ENCODE results near the gene USP4.
A peak's percentile ranks its signal among the peaks of the same experiment; 100 is the strongest.
"Not testable (repeated sequence)": the region's sequence is repeated elsewhere in the genome, so short reads cannot be mapped to it uniquely, and the experiment has no call there.

USP4 gene, protein sequence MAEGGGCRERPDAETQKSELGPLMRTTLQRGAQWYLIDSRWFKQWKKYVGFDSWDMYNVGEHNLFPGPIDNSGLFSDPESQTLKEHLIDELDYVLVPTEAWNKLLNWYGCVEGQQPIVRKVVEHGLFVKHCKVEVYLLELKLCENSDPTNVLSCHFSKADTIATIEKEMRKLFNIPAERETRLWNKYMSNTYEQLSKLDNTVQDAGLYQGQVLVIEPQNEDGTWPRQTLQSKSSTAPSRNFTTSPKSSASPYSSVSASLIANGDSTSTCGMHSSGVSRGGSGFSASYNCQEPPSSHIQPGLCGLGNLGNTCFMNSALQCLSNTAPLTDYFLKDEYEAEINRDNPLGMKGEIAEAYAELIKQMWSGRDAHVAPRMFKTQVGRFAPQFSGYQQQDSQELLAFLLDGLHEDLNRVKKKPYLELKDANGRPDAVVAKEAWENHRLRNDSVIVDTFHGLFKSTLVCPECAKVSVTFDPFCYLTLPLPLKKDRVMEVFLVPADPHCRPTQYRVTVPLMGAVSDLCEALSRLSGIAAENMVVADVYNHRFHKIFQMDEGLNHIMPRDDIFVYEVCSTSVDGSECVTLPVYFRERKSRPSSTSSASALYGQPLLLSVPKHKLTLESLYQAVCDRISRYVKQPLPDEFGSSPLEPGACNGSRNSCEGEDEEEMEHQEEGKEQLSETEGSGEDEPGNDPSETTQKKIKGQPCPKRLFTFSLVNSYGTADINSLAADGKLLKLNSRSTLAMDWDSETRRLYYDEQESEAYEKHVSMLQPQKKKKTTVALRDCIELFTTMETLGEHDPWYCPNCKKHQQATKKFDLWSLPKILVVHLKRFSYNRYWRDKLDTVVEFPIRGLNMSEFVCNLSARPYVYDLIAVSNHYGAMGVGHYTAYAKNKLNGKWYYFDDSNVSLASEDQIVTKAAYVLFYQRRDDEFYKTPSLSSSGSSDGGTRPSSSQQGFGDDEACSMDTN

GRCh38 chr3:49339941-49340800 lies at the start of gene USP4:
Gene USP4, minus strand, starts transcription at chr3:49340053. Its CDS starts 29 bp downstream, at chr3:49340024.
- peak; percentile 73 for DNase-seq

GRCh38 chr3:49389297-49389696 lies 49.4 kb upstream of the USP4 start:
- DNase-seq: no peak

DNA sequence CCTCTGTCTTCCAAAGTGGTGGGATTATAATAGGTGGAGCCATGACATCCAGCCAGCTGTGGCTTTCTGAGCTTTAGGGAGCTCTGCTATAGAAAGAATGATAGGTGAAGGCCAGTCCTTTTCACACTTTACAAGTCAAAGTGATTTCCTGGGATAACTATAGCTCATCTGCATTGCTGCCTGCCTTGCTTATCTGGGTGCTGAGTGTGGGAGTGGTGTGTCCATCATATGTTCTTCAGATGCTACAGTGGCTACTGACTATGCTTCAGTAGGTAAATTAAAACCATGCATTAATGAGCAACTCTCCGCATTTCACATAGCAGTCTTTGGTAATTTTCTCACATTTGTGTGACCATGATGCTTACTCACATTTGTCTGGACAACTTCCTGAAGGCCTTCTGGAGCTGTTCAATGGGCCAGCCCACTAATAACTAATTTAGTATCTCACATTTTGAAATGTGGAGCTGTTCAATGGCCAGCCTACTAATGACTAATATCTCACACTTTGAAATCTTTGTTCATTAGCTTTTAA lies 48.5 kb upstream of the USP4 start:
- no peak for DNase-seq

GRCh38 chr3:49387721-49388120 lies 47.9 kb upstream of the USP4 start:
- no peak for DNase-seq

- no peak for DNase-seq
These were observed 46.4 kb upstream of the USP4 start for GRCh38 chr3:49386056-49386756.

- no peak for DNase-seq
These were observed 45.8 kb upstream of the USP4 start for GRCh38 chr3:49385617-49386016.

DNA sequence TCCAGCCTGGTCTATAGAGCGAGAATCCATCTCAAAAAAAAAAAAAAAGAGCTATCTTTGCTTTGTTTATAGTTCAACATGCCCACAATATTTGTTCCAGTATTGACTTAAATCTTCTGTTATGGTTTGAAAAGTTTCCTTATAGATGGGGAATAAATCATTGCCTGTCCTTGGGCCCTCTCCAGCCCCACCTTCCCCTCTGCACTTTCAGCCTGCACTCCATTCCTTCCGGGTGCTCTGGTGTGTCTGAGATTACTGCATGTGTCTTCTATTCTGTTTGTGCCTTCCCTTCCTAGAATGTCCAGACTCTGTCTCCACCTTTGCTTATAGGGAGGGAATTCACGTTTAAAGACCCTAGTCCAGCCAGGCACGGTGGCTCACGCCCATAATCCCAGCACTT lies 43.5 kb upstream of the USP4 start:
- no peak for DNase-seq

- DNase-seq: no peak
These were observed 38.5 kb upstream of the USP4 start for GRCh38 chr3:49378249-49378895.

- no peak for DNase-seq
These were observed 37.6 kb upstream of the USP4 start for GRCh38 chr3:49377483-49377882.

DNA sequence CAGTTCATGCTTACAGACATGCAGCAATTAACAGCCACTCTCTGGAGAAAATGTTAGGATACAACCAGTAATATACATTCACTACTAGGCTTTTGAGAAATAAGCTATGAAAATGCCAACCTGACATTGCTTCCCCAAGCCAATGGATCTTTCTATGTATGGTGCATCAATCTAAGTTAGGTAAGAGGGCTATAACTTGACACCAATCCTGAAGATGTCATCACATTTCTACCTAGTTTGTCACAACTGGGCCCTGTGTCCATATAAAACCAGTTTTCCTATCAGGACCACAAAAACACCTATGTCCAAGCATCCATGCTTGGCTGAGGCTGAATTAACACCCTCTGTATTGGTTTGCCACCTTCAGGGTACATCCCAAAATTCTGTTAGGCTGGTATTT lies 32.1 kb upstream of the USP4 start:
- no peak for DNase-seq

- DNase-seq: no peak
These were observed 30.9 kb upstream of the USP4 start for GRCh38 chr3:49370585-49371290.

- no peak for DNase-seq
These were observed 22.7 kb upstream of the USP4 start for GRCh38 chr3:49362561-49362960.

GRCh38 chr3:49359623-49360022 lies 19.8 kb upstream of the USP4 start:
- no peak for DNase-seq

DNA sequence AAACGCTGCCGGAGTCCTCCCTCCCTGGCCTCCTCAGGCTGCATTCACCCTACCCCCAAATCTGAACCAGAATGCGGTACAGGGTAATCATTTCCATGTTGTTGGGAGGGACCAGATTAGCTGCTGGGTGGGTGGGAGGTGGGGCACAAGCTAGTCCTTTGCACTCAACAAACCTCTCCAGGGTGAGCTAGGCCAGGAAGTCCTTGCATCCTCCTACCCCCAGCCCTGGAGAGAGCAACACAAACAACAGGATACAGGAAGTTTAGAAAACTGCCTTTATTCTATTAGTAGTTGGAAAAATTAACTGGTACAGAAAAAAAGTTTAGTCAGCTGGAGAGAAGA lies 19.0 kb upstream of the USP4 start:
- no peak for DNase-seq

GRCh38 chr3:49358217-49358883 lies 18.5 kb upstream of the USP4 start, which contains the start of gene GPX1:
Gene GPX1, minus strand, starts transcription at chr3:49358353. Its CDS starts 75 bp downstream, at chr3:49358278.
- peak; percentile 79 for DNase-seq

DNA sequence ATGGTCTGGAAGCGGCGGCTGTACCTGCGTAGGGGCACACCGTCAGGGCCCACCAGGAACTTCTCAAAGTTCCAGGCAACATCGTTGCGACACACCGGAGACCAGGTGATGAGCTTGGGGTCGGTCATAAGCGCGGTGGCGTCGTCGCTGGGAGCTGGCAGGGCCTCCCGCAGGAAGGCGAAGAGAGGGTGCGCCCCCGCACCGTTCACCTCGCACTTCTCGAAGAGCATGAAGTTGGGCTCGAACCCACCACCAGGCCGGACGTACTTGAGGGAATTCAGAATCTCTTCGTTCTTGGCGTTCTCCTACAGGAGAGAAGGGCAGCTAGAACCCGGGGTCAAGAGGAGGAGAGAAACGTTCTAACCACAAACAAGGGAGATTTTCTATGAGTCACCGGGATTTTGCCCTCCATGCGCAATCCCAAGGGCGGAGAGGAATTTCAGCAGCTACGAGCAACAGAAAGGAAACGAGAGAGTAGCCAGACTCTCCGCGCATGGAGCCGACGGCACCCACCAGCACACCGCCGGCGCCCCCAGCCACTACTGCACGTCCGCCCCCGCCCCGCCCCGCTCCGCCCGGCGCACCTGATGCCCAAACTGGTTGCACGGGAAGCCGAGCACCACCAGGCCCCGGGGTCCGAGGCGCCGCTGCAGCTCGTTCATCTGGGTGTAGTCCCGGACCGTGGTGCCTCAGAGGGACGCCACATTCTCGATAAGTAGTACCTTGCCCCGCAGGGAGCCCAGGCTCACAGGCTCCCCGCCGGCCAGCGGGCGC lies 17.8 kb upstream of the USP4 start:
- not testable (repeated sequence) for DNase-seq

- not testable (repeated sequence) for DNase-seq
These were observed 17.2 kb upstream of the USP4 start for GRCh38 chr3:49357095-49357442.

DNA sequence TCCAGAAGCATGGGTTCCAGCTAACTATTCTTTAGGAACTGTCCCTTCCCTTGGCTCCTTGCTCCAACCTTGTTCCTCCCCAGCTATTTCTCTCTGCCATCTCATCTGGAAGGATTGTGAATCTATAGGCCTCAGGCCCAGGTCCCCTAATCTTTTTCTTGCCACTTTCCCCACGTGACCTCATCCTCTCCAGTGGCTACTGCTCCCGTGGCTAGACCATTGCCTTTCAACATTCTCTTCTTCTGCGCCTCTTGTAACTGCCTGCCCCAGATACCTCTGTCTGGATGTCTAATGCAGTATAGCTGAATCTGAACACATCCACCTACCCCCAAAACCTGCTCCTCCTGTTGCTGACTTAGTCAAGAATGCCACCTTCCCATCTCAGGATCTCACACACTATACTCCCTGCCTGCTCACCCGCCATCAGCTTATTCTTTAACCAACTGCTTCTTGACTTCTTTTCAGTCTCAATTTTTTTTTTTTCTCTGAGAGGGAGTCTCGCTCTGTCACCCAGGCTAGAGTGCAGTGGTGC lies 13.1 kb upstream of the USP4 start:
- no peak for DNase-seq

DNA sequence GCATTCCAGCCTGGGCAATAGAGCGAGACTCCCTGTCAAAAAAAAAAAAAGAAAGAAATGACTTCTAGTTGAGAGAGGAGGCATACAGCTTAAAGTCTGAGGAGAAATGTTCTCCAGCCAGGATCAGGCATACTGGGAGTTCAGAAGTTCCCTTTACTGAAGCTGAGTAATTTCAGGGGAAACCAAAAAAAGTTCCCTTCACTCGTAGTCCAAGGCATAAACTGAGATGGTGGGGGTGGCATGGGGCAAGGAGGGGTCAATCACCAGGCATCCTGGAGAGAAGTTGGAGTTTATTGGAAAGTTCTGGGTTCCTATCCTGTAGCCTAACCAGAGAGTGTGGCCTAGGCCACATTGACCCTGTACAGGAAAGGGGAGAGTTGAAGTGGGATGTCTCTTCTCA lies 12.4 kb upstream of the USP4 start:
- DNase-seq: no peak
